Colon (tissue), 2 donors: ENCODE measurements around the gene MOB2.

ENCODE experiments used
- FAIRE-seq: peaks from 2 replicates; lab custom pipeline; 2012; peaks lifted over from hg19 to GRCh38; lab: Jason Lieb, UNC
- donor health status: control.
- donor health status: control.

MOB2 gene

GRCh38 chr11:1487091-1487850, 692 bp upstream of the MOB2 start:
- FAIRE-seq: no peak

- no peak for FAIRE-seq
These were observed 1.1 kb downstream of the MOB2 start for GRCh38 chr11:1485504-1485885.

GRCh38 chr11:1484695-1485503, 1.7 kb downstream of the MOB2 start:
- no peak for FAIRE-seq

GRCh38 chr11:1484061-1484671, 2.4 kb downstream of the MOB2 start:
- no peak for FAIRE-seq

- FAIRE-seq: no peak
These were observed 3.1 kb downstream of the MOB2 start for GRCh38 chr11:1483445-1483961.

- no peak for FAIRE-seq
These were observed 3.8 kb downstream of the MOB2 start for GRCh38 chr11:1482581-1483444.

- no peak for FAIRE-seq
These were observed 4.6 kb downstream of the MOB2 start for GRCh38 chr11:1481861-1482441.

GRCh38 chr11:1481483-1481825, 5.1 kb downstream of the MOB2 start:
- FAIRE-seq: no peak

GRCh38 chr11:1480555-1481482, 5.8 kb downstream of the MOB2 start:
- no peak for FAIRE-seq

- no peak for FAIRE-seq
These were observed 6.4 kb downstream of the MOB2 start for GRCh38 chr11:1480191-1480554.

GRCh38 chr11:1479678-1480118, 6.9 kb downstream of the MOB2 start:
- no peak for FAIRE-seq

GRCh38 chr11:1479006-1479677, 7.4 kb downstream of the MOB2 start:
- no peak for FAIRE-seq

GRCh38 chr11:1478544-1478943, 8.0 kb downstream of the MOB2 start:
- no peak for FAIRE-seq

- FAIRE-seq: no peak
These were observed 8.6 kb downstream of the MOB2 start for GRCh38 chr11:1478011-1478410.

- no peak for FAIRE-seq
These were observed 9.4 kb downstream of the MOB2 start for GRCh38 chr11:1476940-1477736.

GRCh38 chr11:1475841-1476240, 10.7 kb downstream of the MOB2 start:
- FAIRE-seq: no peak

GRCh38 chr11:1473786-1474185, 12.8 kb downstream of the MOB2 start:
- no peak for FAIRE-seq

GRCh38 chr11:1473011-1473628, 13.5 kb downstream of the MOB2 start:
- no peak for FAIRE-seq
